GM23338 (cell line): ENCODE results near the gene TACC3.

Experiments used
- CREB1 ChIP-seq: fragments of 250-450 bp; sonication (Bioruptor Pico); IDR thresholded peaks from 2 replicates; pipeline ENCODE4 v1.5.0; 2020; ENCODE audit warnings: low read depth, mild to moderate bottlenecking, moderate library complexity
- CTCF ChIP-seq, 2 experiments: fragments of 200-600 bp in 1 of 2; sonication (generic) in 1 of 2; conservative IDR thresholded peaks; 2 replicates each; pipeline versions ENCODE4 v1.5.1 to v1.6.1; 2016 to 2017; ENCODE audit warnings: antibody characterized with exemption in 2 of 2, low read depth in 2 of 2, mild to moderate bottlenecking in 2 of 2, moderate library complexity in 1 of 2
- POLR2AphosphoS5 ChIP-seq: IDR thresholded peaks from 2 replicates; pipeline ENCODE4 v1.6.1; 2016; ENCODE audit warnings: antibody characterized with exemption, low read depth
- REST ChIP-seq: IDR thresholded peaks from one replicate; pipeline ENCODE4 v1.6.1; 2018; ENCODE audit warnings: antibody characterized with exemption; ENCODE audit not compliant: unreplicated experiment

- TF ChIP-seq REST = no peak
- no peak for TF ChIP-seq CTCF (conservative IDR thresholded peaks at IDR 0.05; ENCODE audit: low read depth in 2 of 2)
- no peak for TF ChIP-seq POLR2AphosphoS5
- no peak for TF ChIP-seq CREB1 (CRISPR knock-in tag)
Measured at GRCh38 chr4:1756079-1756478, 34.8 kb downstream of the TACC3 start.
